PFSK-1 (cell line): ENCODE measurements around the gene PREX1.

Experiments
- FOXP2 ChIP-seq: optimal IDR thresholded peaks from 2 replicates; pipeline ENCODE3; 2011; ENCODE audit warnings: borderline replicate concordance, control low read depth, inconsistent platforms; ENCODE audit not compliant: insufficient read depth; ENCODE audit errors: extremely low read length, extremely low read depth
- POLR2AphosphoS5 ChIP-seq: IDR thresholded peaks from 2 replicates; pipeline ENCODE4 v1.6.1; 2012; ENCODE audit warnings: low read depth, mild to moderate bottlenecking, control low read depth, low read length, moderate library complexity
- REST ChIP-seq, 2 experiments: IDR thresholded peaks; 2 replicates each; pipeline versions ENCODE4 v1.6.1 to v1.8.0; 2011 to 2012; ENCODE audit warnings: low read depth in 2 of 2, low read length in 2 of 2, control low read depth in 1 of 2, inconsistent platforms in 1 of 2, mild to moderate bottlenecking in 1 of 2, moderate library complexity in 1 of 2; ENCODE audit not compliant: insufficient read depth in 1 of 2
- SIN3A ChIP-seq: IDR thresholded peaks from 2 replicates; pipeline ENCODE4 v1.6.1; 2012; ENCODE audit warnings: mild to moderate bottlenecking, low read length, moderate library complexity, borderline replicate concordance; ENCODE audit not compliant: insufficient read depth
- TAF1 ChIP-seq: IDR thresholded peaks from 2 replicates; pipeline ENCODE4 v1.6.1; 2012; ENCODE audit warnings: low read length, control low read depth, borderline replicate concordance; ENCODE audit not compliant: insufficient read depth

- TF ChIP-seq REST (IDR thresholded peaks at IDR 0.05; ENCODE audit: insufficient read depth in 1 of 2, low read depth in 2 of 2, low read length in 2 of 2), result no peak
- no peak for TF ChIP-seq POLR2AphosphoS5
- TF ChIP-seq TAF1, result no peak
- TF ChIP-seq SIN3A, result no peak
- TF ChIP-seq FOXP2, result no peak
Measured at GRCh38 chr20:48622421-48622820, 205.4 kb downstream of the PREX1 start.
